ELF-1 (cell line): Measurements from ENCODE around the gene SH2B2.
A peak's percentile ranks its signal among the peaks of the same experiment; 100 is the strongest.

Experiments used
- DNase-seq: peaks from one replicate; pipeline ENCODE4 v3.0.0-alpha.2; 2016; ENCODE audit warnings: low read depth, low spot score

SH2B2 gene

DNA sequence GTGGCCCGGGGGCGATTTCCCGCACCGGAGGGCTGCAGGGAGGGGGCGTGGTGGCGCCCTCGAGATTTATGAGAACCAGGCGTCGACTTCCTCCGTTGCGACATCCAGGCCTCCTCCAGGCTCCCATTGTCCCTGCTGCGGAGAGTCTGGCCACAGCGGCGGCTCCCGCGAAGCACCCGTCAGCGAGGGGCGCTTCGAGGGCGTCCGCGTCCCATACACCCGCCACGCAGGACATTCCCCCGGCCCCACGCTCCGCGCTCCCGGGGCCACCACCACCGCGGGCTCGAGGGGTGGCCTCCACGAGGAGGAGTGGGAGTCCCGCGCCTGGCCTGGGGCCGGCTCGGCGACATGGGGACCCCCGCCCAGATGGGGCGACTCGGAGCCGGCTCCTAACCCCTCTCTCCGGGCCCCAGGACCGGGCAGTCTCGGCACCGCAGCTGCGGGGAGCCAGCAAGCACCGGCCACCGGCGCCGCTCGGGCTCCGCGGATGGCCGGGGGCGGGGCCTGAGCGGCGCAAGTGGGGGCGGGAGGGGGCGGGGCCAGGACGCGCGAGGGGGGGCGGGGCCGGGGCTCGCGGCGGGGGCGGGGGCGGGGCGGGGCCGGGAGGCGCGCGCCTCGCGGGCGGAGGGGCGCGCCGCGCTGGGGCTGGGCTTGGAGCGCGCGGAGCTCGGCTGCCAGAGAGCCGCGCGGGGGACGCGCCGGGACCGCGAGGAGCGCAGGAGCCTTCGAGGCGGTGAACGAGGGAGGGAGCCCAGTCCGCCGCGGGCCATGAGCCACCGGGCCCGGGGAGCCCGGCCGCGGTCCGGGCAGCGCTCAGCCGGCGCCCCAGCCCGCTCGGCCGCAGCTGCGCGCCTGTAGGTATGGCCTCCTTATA is at the start of gene SH2B2:
SH2B2 (plus strand) TSS at position 632 of the 874 bp plus-strand sequence. CDS start 13,683 bp downstream, outside the sequence.
- peak; percentile 75 for DNase-seq

DNA sequence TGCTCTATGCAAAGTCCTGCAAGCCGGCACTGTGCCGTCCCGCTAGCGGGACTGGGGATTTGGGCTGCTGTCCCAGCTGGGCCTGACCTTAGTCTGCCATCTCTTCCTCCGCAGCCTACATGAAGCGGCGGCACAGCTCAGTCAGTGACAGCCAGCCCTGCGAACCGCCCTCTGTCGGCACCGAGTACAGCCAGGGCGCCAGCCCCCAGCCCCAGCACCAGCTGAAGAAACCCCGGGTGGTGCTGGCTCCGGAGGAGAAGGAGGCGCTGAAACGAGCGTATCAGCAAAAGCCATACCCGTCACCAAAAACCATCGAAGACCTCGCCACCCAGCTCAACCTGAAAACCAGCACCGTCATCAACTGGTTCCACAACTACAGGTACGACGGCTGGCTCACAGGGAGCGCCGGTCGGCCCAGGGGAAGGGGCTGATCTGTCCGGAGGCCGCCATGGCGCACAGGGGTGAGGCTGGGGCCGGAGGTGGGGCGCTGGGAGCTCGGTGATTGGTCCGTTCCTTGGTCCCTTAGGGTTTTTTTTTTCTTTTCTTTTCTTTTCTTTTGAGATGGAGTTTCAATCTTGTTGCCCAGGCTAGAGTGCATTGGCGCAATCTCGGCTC is 47.4 kb upstream of the SH2B2 start:
- DNase-seq: no peak

DNA sequence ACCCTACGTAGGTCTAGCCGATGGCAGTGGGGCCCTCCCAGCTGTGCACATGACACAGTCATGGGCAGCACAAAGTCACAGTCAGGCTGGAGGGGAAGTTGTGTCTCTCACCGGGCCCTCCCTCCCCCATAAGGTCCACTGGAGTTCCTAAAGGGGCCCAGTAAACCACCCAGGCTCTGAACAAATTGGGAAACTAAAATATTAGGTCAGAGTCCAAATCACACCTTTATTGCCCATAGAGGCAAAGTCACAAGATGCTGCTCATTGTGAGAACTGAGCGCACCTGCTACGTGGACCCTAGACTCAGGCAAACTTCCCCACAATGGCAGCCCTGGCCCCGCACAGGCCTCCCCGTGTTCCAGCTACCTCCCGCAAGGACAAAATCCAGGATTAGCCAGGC is 45.2 kb upstream of the SH2B2 start:
- DNase-seq: no peak

DNA sequence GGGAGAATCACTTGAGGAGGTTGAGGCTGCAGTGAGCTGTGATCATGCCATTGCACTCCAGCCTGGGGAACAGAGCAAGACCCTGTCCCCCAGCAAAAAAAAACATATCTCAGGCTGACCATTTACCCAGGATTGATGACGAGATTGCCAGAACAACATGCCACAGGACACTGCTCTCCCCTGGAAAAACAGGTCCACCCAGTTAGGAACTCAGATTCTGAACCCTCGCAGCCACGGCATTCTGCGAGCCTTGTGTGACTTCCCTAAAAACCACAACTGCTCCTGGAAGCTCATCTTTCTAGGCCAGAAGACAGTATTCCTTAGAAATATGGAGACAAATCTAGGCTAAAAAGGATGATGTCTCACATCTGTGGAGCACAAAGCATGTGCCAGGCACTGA is 42.1 kb upstream of the SH2B2 start:
- DNase-seq: peak; percentile 43

DNA sequence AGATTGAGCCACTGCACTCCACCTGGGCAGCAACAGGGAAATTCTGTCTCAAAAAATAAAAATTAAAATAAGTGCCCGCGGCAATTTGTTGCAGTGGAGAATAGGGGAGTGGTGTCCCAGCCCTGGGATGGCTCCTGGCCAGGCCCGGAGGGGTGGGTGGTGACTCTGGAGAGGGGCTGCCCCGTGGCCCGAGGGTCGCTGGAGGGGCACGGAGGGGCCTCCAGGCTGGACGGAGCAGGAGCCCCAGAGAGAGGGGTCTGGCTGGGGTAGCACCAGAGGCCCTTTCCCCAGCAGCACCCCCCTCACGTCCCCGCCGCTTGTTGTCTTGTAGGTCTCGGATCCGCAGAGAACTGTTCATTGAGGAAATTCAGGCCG is 38.6 kb upstream of the SH2B2 start:
- DNase-seq: no peak

DNA sequence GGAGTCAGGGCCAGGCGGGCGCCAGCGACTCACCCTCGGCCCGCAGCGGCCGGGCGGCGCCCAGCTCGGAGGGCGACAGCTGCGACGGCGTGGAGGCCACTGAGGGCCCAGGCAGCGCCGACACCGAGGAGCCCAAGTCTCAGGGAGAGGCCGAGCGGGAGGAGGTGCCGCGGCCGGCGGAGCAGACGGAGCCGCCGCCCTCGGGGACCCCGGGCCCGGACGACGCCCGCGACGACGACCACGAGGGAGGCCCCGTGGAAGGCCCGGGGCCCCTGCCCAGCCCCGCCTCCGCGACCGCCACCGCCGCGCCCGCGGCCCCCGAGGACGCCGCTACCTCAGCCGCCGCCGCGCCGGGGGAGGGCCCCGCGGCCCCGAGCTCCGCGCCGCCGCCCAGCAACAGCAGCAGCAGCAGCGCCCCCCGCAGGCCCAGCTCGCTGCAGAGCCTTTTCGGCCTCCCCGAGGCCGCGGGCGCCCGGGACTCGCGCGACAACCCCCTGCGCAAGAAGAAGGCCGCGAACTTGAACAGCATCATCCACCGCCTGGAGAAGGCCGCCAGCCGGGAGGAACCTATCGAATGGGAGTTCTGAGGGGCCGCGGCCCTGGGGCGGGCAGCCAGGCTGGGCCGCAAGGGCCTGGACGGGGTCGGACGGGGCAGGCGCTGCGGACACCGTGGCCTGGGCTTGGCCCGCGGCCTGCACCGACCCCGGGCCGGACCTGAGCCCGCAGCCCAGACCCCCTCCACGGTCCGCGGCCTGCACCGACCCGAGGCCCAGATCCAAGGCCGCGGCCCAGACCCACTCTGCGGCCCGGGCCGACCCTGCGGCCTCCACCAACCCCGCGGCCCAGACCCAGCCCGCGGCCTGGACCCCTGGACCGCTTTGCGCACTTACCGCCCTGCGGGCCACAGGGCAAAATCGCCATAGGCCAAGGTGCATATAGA is 37.9 kb upstream of the SH2B2 start:
- peak; percentile 29 for DNase-seq

DNA sequence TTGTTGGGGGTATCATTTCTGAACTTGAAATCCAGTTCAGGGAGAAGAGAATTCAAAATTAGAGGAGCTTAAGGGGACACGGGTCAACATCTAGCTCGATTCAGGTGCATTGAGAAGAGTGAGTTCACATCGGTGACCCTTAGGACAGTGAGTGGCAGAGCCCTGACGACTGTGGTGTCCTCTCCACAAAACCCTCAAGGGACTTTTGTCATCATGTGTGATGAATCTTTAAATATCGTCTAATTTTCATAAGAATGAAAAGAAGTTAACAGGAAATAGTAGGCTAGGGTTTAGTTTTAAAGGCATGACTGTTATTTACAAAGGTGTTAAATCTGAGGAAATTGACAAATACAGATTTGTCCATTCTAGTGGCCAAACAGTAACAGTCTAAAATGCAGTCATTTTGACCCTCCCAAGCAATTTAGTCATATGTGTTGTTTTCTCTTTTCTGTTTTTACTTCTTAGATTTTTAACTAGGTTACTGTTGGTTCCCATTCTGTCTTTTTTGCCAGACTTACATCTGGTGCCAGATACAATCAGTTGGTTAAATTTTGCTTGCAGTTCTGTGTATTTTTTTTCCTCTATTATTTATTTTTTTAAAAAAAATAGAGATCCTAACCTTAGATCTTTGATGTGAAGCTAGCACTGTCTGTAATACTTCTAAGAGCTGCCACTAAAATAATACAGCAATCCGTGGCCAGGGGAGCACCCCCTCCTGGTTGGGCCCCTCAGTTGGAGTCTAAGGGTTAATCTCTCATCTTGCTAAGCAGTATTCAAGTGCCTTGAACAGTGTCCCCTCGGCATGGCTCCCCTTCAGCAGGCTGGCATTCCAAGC is 34.9 kb upstream of the SH2B2 start:
- DNase-seq: no peak

DNA sequence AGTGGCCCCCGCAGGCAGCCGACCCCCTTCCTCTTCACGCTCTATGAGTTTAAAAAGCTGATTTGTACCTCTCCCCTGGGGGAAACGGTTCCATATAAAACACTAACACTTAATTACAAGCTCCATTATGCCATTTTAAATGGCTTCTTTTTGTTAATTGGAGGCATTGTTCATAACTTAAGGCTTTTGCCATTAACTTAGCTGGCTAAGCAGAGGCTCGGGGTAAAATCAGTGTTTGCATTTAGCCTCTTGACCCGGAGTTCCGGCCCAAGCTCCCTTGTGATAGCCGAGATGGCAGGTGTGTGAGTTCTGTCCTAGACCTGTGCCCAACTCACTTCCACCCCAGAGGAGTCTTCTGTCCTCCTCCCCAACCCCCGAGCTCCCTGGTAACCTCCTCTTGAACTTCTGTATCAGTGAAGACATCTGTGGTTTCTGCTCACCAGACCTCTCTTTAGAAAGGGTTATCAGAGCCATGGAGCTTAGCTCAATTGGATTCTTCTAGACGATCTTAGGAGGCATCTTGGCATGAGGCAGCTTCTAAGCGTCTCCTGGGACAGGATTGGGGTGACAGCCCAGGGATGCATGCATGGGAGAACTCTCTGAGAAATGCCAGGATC is 34.2 kb upstream of the SH2B2 start:
- no peak for DNase-seq

DNA sequence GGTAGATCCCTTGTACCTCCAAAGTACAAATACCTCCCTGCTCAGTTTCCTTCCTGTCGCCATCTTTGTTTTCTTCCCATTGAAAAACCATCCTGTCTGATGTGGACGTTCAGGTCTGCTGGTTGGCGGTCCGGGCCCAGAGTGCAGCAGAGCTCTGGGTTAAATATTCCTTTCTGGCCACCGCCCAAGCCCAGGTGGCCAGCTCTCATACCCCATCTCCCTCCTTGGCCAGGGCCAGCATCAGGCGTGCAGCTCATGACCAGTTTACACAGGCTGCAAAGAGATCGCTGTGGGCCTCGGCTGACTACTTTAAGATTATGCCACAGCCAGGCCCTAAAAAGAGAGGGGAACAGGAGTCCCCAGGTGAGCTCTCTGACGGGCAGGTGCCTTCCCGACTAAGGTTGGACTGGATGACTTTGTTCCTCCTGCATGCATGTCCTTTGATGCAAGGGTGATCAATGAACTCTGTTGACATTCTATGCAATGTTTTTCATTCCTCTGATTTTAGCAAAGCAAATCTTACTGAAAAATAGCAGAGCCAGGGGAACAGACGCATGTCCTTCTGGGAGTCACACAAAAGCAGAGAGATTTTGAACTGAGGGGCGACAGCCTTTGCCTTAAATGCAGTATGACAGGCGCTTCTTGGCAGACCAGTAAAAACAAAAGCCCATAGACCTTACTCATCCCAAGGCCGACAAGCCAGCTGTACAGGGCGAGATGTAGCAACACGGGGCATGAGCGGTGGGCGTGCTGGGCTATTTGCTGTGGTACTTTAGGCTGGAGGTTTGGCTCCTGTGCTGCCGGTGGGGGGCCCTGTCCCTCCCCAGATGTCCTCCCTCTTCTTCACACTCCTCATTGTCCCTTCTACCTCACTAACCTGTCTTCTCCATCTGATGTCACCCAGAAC is 33.3 kb upstream of the SH2B2 start:
- no peak for DNase-seq

DNA sequence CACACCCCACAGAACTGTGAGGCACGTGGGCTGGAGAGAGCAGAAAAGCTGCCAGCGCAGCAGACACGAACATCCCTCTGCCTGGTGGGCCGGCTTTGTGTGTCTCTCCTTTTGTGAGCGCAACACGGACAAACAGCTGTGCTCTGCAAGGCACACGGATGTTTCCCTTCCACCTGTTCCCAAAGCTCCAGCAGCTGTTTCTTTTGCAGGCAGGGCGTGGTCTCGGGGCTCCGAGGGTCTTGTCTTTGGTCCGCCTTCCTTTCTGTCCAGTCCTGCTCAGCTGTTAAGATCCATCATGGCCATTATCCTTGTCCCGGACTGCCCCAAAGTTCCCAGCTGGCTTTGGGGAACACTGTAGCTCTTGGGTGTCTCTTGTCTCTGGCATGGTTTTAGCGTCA is 32.7 kb upstream of the SH2B2 start:
- DNase-seq: no peak

DNA sequence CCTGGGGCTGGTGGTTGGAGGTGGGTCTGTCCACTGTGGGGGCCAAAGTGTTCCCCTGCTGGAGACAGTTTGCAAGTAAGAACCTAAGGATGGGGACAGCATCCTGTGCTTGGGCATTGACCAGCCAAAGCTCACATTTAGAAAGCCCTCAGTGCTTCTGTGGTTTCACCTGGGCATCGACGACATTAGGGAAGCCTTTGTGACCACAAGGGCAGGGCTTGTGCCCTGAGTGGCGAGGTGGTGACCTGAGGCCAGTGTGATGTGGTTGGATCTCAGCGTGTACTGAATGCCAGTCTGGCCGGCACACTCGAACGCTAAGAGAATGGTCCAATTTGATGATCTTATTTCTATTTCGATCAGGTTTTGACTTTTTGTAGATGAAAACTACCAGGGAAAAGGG is 32.1 kb upstream of the SH2B2 start:
- DNase-seq: no peak

DNA sequence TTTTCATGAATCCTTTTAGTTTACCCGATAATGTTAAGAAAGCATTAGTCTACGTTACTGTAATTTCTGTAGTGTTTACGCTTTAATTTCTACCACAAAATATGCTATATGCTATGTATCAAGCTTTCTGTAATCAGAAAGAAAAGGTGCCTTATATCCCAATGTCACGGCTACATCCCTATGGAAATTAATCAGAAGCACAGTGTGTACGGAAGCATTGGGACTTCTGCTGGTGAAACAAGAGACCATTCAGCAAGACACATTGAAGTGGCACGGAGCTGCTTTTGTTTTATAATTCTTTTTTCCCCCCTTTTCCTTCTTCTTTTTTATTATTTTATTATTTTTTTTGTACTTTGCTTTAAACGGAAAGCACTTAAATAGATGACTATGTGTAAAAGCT is 31.2 kb upstream of the SH2B2 start:
- DNase-seq: no peak

DNA sequence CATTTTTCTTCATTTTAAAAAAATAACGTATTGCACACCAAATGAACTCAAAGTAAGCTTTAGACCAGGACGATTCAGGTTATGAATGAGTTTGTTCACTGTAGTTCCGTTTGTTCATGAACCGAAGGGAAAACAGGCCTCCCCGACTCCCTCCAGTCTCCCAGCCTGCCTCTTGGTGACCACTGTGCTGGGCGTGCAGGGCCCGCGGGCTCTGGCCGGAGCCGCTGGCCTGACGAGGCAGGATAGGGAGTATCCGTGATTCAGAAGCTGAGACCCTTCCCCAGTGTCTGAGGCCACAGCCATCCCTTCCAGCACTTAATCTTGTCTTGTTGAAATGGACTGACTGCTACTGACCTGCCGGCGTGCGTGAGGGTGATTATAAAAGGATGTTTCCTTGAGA is 30.8 kb upstream of the SH2B2 start:
- no peak for DNase-seq

DNA sequence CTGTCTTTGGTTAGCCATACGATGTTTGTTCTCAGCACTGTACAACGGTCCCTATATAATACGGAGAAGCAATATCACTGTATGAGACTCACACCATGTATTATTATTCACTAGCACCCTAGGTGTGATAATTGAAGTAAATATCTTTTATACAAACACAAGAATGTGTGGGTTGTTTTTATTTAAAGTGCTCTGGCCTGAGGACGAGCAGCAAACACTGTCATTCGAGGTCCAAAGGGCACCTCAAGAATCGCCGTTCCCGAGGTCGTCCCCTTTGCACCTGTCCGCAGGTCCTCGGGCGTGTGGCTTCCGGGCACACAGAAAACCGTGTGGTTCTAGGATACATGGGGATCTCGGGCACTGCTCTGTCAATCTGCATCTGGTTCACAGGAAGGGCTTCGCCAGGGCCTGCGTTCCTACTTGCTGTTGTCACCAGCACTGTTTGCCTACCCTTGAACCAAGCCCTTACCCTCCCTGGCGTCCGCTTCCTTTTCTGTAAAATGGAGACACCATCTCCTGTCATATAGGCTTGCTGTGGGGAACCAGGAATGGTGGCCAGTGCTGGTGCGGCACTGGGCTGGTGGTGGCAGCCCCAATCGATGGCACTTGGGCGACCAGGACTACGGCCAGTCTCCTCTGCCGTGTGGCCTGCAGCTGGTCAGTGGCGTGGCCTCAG is 28.5 kb upstream of the SH2B2 start:
- DNase-seq: no peak

DNA sequence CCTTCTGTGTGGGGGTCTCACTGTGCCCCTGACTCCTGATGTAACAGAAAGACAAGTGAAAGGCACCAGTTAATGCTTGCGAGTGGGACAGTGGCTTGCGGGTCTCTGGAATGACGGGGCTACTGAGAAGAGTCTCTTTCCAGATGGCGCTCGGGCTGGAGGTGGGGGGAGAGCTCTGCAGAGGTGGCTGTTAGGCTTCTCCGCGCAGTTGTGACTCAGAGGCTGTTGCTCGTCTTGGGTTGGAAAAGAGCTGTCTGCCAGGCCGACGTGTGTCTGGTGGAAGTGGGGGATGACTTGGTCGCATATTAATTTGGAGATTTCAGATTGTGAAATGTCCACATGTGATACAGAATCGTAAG is 27.9 kb upstream of the SH2B2 start:
- DNase-seq: no peak

DNA sequence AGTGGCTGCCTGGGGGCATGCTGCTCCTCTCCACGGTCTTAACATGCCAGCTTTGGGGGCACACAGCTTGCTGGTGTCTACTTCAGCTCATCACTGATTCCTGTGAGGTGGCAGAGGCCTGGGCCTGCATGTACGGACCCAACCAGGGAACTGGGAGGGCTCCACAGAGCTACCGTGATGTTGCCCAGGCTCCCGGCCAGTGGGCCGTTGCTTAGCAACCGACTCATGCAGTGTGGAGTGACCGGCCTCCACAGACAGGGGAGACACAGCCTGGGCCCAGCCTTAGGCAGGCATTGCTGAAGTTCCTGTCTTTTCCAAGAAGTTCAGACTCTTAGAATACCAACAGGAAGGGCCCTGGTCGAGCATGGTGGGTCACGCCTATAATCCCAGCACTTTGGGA is 25.8 kb upstream of the SH2B2 start:
- peak; percentile 78 for DNase-seq

DNA sequence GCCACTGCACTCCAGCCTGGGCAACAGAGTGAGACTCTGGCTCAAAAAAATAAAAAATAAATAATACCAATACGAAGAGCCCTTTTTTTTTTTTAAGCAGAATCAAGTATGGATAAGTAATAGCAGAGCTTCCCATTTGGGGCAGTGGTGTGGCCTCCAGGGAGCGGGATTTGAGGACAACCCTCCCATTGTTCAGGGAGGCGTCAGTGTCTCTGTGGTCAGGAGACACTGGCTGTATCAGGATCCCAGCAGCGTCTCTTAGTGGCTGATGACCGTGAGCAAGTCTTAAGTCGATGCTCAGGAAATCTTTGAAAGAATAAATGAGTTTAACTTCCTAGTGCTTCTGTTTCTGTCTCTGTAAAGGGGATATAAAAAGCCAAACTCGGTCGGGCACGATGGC is 25.2 kb upstream of the SH2B2 start:
- DNase-seq: no peak

DNA sequence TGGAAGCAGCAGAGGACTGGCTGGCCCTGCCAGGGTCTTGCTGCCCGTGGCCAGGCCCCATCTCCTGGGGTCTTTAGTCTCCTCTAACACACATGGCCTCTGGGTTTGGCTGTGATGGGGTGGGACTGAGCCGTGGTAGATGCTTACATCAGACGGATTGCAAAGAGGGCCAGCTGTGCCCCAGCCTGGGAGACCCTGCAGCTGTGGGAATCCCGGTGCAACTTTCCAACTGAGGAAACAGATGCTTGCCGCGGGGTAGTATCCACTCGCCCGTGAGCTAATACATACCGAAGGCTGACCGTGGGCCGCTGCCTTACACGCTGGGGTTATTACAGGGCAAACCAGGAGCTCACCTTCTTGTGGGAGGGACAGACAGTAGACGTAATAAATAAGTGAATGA is 24.1 kb upstream of the SH2B2 start:
- DNase-seq: no peak

DNA sequence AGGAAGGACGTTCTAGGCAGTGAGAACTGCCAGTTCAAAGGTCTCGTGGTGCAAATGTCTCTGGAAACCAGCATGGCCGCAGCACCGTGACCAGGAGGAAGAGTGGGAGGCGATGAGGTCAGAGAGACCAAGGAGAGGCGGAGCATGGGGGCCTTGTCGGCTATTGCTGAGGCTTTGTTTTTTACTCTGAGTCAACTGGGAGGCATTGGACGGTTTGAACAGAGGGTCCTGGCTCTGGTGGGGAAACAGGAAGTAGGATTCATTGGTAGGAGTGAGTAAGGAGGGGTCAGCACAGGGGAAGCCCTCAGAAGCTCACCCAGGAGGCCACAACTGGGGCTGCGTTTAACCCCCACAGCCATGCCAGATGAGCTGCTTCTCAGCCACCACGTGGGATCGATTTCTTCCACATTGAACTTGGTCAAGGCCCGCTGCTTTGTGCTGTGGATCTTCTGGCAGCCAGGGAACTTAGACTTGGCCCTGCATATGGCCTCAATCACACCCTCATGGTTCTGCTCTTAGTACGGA is 22.2 kb upstream of the SH2B2 start:
- peak; percentile 44 for DNase-seq
